GM04504 (cell line): Measurements from ENCODE around the gene SCAPER.
"Not testable (repeated sequence)": the region's sequence is repeated elsewhere in the genome, so short reads cannot be mapped to it uniquely, and the experiment has no call there.

Experiments used
- DNase-seq: peaks from one replicate; pipeline ENCODE4 v3.0.0-alpha.2; 2012; ENCODE audit warnings: low read depth

Gene SCAPER

DNA sequence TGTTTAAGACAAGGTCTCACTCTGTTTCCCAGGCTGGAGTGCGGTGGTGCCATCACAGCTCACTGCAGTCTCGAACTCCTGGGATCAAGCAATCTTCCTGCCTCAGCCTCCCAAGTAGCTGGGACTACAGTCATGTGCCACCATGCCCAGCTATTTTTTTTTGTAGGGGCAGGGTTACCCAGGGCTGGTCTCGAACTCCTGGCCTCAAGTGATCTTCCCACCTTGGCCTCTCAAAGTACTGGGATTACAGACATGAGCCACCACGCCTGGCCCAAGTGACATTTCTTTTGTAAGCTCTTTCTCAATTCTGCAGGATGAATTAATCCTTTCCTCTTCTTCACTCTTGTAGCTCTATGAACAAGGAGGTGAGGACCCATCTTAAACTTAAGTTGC lies 592.0 kb downstream of the SCAPER start:
- not testable (repeated sequence) for DNase-seq

DNA sequence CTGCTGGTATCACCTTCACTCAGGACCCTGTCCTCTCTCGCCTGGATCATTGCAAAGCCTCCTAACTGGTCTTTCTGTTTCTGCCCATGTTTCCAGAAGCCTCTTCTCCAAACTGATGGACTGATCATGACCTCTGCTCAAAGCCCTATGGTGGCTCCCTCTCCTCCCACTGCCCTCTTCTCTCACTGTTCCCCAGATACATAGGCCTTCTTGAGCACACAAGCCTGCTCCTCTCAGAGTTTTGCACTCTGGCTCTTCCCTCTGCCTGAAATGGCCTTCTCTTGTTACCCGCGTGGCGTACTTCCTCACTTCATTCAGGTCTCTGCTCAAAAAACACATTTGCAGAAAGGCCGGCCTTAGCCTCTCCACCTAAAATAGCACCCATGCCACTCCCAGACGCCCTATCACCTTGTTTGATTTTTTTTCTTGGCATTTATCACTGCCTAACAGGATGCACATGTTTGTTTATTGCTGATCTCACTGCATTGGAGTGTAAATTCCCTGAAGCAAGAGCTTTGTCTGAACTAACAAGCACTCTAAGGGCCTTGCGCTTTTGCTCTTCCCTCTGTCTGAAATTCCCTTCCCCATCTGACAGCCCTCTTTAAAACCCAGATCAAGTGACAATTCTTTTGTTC lies 592.5 kb downstream of the SCAPER start:
- no peak for DNase-seq

DNA sequence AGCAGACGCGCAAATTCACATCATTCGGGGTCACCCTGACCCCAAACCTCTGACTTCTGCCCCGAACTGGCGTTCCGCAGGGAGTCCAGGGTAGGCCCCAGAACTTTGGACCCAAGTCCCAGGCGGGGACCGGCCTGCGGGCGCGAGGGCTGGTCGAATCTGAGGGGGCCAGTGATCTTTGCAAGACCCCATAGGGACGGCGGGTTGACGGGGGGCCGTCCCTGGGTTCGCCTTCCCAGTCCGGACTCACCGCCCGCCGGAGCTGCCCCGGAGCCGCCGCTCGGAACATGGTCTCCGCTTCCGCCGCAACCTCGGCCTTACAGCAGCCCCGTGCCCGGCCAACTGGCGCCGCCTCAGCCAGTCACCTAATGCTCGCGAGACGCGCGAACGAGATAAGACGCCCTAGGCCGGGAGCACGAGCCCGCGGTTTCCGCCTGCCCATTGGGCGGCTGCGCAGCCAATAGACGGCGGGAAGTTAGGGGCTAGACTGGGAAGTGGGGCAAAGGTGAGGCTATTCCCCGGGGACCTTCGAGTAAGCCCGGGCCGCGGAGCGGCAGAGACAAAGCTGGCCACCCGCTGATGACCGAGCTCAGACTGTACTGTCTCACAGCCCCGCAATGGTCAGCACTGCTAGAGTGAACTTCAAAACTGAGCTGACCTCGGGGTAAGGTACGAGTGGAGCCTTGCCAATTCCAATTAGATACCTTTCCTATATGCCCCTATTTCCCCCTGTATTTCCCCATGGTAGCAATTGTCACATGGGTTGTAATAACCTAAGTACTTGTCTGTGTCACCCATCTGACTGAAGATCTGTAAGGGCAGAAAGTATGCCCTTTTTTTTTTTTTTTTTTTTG lies 593.8 kb downstream of the SCAPER start, which contains the start of gene ETFA:
ETFA (minus strand) TSS at position 370 of the 854 bp plus-strand sequence; CDS start at position 289, 81 bp downstream.
- DNase-seq, result peak; percentile 94

DNA sequence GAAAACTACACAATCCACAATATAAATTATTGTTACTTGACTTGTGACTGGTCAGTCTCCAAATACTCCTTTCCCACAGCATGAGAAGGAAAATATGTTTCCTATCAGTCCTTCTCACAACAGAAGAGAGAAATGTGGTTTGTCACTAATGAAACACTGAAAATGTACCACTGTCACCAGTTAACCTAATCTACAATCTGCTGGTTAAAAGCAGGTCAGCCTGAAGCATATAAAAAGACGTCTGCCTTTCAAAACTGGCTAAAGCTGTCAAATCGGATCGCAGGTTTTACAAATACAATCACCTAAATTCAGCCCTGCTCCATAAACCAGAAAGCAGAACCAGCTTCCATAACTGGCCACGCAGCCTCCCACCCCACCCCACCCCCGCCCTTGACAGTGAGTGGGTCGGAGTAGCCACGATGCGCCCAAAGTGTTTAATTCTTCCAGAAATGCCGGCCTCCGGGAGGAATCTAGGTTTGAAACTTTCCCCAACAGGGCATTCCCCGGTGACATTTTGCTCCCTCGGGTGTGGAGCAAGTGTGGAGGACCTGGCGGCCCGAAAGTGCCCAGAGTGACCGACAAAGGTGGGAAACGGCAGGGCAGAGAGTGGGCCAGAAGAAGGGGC lies 594.6 kb downstream of the SCAPER start:
- no peak for DNase-seq

DNA sequence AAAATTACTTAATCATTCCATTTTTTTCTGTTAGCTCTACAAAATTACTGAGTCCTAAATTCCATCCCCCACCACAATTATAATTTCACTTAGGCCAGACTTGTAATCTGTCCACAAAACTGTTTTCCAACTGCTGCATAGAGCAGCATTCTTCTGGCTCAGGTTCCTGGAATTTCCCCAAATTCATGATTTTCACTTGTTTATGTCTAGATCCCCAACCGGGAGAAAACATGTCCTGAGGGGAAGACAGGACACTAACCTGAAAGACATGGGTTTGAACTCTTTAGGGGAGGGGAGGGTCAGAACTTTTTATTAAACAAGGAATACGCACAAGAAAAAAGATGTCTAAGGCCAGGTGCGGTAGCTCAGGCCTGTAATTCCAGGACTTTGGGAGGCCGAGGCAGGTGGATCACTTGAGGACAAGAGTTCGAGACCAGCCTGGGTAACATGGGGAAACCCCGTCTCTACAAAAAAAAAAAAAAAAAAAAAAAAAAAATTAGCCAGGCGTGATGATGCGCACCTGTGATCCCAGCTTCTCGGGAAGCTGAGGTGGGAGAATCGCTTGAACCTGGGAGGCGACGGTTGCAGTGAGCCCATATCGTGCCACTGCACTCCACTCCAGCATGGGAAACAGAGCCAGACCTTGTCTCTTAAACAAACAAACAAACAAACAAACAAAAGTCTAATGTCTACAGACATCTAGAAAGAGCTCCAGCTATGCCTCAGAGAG lies 595.4 kb downstream of the SCAPER start:
- DNase-seq, result no peak

DNA sequence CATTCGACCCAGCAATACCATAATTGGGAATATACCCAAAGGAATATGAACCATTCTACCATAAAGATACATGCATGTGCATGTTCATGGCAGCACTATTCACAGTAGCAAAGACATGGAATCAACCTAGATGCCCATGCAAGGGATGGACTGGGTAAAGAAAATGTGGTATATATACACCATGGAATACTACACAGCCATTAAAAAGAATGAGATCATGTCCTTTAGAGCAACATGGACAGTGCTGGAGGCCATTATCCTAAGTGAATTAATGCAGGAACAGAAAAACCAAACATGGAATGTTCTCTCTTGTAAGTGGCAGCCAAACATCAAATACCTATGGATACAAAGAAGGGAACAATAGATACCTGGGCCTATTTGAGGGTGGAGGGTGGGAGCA lies 601.2 kb downstream of the SCAPER start:
- DNase-seq, result no peak

DNA sequence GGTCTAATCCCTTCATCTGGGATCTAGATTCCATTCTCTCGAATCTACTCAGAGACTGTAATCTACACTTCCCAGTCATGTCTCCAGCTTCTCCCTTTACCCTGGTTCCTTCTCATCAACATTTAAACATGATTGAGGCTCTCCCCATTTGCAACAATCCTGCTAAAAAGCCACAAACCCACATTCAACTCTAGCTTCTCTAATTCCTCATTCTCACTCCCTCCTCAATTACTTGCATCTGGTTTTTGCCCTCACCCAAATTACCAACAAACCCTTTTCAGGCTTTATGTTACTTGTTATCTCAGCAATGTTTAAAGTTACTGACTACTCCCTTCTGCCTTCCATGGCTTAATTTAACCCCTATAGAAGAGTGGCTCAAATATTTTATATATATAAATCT lies 605.4 kb downstream of the SCAPER start:
- no peak for DNase-seq

DNA sequence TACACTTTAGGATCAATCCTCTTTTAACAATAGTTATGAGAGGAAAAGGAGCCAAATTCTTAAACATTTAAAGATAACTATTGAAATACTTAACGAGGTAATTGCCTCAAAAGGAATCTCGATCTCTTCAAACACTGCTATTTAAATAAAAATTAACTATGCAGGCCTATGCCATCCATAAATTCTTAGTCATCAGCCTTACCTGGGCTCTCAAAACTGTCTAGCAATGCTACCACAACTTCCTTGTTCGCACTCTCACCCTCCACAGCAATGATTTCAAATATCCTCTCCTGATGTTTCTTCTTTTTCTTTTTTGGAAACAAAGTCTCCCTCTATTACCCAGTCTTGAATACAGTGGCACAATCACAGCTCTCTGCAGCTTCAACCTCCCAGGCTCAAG lies 606.2 kb downstream of the SCAPER start:
- no peak for DNase-seq

DNA sequence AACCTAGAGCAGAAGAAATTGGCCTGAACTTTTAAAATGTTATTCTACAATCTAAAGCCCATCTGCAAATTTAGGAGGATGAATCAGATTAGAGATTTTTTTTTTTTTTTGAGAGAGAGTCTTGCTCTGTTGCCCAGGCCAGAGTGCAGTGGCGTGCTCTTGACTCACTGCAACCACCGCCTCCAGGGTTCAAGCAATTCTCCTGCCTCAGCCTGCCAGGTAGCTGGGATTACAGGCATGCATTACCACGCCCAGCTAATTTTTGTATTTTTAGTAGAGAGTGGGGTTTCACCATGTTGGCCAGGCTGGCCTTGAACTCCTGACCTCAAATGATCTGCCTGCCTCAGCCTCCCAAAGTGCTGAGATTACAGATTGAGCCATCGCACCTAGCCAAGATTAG lies 607.2 kb downstream of the SCAPER start:
- not testable (repeated sequence) for DNase-seq
